SKM-1 treated with dmso at 0.1 percent for 144 hours (cell line): ENCODE data around the gene ALDOB.

Experiments used
- DNase-seq: peaks from one replicate; lab custom pipeline; 2025; ENCODE audit not compliant: unreplicated experiment; lab: John Stamatoyannopoulos, UW

The ALDOB gene

DNA sequence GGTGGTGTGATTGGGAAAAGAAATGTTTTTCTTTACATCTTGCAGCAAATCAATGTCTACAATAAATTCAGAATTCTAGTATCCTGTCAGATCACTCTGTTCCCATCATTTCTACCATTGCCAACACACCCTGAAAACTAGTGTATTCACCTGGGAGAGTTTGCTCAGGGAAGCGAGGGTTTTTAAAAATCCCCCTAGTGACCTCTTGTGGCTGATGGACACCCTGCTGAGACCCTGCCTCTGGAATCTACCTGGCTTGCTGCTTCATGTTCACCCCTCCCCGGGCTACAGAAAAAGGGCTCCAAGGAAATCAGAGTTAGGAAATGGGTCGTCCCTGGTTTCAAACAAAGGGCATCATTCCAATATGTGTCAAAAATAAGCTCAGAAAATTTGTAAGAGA, 21.4 kb upstream of the ALDOB start:
- no peak for DNase-seq

DNA sequence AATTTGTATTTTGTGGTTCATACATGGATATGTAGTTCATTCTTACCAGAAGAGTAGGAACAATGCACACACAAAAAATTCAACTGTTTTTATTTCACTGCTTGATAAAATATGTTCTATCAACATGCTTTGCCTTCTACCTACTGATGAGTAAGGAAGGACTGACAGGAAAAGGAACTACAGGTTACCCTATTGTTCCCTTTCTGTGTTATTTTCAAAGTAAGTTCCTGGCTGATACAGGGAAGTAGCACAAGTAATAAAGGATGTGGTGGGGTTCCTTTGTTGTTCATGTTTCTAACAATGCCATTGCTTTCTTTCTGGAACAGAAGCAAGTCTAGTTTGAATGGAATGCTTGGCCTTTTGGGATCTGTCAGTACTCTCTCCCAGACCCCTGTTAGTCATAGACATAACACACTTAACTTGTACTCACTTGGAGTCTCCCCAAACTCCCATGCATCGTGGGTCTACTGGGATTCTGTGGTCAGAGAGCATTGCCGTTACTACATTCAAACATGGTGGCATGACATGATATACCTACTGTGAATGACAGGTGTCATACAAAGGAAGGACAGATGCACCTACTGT, 20.2 kb upstream of the ALDOB start:
- DNase-seq, result peak; percentile 9

DNA sequence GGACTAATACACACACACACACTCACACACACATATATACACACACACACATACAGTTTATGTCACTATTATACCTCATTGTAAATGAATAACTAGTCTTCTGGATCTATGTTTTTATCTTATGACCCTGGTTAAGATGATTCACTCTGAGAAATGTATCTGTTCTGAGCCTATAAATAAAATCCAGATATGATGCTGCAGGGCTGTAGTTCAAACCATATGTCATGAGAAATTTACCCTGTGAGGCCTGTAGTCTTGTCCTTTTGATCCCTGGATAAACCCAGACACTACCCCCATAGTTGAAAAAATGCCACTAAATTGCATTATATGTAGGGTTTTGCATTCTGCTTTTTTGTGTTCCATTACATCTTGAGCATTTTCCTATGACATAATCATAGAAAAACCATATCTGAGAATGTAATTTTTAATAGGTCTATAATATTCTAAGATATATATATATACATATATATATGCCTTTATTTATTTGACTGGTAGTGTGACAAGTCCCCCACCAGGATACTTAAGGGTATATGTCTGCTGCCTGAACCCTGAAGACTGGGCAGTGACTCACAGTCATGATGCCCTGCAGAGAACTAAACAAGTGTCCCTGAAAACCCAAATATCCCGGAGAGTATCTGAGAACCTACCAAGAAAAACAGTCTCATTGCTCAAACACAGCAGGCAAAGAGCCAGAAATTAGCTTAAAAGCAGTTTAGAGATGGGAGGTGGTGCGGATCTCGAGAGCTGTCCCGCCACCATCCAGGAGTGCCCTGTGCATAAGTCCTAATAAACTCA, 18.4 kb upstream of the ALDOB start:
- no peak for DNase-seq

DNA sequence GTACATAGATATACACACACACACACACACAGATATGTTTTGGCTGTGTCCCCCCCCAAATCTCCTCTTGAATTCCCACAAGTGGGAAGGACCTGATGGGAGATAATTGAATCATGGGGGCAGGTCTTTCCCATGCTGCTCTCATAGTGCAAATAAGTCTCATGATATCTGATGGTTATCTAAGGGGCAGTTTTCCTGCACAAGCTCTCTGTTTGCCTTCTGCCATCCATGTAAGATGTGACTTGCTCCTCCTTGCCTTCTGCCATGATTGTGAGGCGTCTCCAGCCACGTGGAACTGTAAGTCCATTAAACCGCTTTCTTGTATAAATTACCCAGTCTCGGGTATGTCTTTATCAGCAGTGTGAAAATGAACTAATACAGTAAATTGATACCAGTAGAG, 15.9 kb upstream of the ALDOB start:
- no peak for DNase-seq

DNA sequence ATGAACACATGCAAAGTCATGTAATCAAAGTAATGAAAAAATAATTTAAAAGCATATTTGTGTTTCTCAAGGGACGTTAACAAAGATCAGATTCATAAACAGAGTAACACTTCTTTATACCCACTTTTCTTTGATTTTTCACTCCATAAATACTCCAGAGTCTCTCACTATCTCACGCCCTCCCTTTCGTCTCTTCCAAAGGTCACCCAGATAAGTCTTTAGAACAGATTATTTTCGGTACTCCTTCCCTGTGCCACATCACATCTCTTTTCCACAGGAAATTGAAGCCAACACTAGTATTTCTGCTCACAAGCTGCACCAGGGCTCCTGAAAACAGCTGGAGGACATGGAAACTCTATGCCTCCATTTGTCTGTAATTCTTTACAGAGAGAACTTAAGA, 15.4 kb upstream of the ALDOB start:
- DNase-seq, result no peak

DNA sequence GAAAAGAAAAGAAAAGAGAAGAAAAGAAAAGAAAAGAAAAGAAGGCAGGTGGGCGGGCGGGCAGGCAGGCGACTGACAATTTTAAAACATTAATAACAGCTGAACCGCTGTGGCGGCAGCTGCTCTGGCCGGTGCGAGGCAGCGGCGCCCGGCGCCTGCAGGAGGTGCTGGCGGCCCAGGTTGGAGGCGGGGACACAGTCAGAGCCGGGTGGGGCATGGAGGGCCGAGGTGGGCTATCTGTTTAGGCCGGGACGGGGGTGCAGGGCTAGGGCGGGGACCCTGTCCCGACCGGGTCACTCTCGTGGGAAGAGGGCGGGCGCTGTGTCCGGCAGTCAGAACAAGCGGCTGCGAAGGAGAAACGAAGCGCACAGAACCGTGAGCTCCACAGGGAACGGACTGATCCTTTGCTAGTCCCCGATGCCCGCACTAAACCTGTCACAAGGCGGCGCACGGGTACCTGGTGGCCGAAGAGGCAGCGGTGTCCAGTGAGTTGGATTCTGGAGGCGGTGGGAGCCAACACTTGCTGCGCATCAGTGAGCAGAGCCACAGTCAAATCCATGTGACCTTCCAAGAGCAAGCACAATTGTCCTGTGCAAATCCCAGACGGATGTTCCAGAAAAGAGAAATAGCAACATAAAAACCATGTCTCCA, 13.6 kb upstream of the ALDOB start:
- peak; percentile 14 for DNase-seq

DNA sequence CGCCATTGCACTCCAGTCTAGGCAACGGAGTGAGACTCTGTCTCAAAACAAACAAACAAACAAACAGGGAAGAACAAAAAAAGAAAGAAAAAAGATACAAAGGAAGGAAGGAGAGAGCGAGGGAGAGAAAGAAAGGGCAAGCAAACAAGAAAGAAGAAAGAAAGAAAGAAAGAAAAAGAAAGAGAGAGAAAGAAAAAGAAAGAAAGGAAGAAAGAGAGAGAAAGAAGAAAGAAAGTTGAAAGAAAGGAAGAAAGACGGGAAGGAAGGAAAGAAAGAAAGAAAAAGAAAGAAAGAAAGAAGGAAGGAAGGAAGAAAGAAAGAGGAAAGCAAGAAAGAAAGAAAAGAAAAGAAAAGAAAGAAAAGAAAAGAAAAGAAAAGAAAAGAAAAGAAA, 13.1 kb upstream of the ALDOB start:
- DNase-seq, result no peak

DNA sequence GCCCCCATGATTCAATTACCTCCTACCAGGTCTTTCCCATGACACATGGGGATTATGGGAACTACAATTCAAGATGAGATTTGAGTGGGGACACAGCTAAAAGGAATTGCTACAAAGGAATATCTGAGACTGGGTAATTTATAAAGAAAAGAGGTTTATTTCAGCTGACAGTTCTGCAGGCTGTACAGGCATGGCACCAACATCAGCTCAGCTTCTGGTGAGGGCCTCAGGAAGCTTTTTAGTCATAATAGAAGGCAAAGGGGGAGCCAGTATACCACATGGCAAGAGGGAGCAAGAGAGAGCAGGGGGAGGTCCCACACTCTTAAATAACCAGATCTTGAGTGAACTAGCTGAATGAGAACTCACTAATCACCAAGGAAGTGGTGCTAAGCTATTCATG, 11.2 kb upstream of the ALDOB start:
- DNase-seq, result no peak

DNA sequence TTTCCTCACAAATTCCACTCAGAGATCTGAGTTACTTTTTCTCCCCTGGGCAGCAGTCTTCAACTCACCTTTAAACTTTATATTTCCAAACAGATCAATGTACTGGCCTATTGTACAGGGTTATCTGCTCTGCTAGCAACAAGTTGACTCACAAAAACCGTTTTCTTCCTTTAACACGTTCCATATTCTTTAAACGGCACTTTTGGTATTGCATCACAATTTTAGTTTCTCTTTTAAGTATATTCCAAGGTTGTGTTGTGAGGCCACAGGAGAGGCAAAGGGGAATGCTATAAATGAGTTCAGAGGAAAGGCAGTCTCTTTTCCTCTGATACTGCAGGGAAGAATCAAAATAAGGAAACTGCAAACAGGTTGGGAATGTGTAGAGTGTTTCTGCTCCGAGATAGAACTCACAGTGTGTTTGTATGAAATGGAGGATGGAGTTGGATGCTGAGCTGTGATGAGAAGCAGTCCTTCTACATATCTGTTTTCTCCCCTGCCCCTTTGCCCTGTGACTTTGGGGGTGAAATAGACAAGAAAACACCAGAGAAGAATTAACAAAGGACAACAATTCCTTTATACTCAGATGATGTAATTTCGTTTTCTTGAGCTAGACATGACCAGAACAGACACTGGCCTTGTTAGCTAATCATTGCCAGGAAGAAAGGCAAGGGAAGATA, 9.9 kb upstream of the ALDOB start:
- DNase-seq, result peak; percentile 0

DNA sequence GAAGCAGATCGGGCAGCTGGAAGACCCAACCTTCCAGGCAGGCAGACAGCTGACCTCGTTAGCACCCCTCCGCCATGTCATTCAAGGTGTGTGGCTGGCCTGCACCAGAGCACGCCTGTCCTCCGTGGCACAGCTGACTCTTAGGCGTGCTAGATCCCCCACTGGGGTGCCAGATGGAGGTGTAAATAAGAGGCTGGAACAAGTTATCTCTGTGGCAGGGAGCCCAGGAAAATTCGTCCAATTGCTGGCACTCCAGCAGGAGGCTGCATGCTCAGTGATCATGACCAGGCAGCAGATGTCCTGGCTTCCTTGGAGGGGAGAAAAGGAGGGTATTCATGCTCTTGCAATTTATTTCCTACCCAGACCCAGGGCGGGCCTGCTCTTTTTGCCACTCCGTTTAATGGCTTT, 7.8 kb upstream of the ALDOB start:
- DNase-seq, result no peak

DNA sequence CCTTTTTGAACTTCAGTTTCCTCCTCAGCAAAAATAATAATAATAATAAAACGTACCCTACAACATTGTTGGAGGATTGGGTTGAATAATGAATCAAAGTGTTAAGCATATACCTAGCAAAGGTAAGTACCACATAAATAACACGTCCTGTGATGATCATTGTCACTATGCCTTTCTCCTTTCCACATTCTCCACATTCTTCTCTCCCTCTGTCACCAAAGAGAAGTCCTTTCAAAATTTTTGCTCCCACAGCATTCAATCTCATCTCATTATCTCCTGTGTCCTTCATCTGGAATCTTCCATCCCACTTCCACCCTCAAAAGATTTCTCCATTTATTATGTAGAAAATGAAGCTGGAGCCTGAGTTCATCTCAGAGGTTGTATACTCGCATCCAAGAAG, 7.2 kb upstream of the ALDOB start:
- DNase-seq, result no peak

DNA sequence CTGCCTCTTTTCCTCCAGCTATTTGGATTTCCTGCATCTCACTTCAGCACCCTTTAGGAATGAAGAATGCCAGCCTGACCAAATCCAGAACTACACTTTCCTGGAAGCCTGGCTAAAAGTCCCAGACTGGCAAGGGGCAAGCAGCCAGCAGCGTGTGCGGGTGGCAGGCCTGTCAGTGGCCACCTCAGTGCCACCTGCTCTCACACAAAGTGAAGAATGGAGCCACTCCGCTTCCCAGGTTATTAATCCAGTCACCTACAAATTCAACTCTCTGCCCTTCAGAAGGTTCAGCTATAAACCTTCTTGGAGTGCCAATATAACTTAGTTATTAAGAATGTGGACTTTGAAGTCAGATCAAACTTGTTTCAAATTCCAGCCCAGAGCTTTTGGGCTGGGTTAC, 6.7 kb upstream of the ALDOB start:
- DNase-seq, result no peak

DNA sequence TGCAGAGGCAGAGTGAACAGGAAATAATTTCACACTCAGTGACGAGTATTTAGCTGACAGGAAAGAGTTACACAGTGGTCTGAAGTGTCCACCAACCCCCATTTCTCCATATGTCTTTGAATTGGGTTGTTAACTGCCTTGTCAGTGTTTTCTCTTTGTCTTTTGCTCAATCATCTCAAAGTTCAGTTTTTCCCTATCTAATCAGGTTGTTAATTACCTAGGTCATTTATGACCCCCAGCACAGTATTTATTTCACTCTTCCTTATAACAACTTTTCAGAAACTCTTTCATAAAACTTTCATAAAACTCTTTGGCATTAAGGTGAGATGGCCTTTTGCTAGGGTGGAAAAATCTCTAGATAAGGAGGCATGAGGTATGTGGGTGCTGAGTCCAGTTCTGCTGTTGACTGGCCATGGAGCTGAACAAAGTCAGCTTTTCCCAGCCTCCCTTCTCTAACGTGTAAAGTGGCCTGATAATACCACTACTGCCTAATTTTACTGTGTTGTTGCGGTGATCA, 5.2 kb upstream of the ALDOB start:
- DNase-seq, result no peak

DNA sequence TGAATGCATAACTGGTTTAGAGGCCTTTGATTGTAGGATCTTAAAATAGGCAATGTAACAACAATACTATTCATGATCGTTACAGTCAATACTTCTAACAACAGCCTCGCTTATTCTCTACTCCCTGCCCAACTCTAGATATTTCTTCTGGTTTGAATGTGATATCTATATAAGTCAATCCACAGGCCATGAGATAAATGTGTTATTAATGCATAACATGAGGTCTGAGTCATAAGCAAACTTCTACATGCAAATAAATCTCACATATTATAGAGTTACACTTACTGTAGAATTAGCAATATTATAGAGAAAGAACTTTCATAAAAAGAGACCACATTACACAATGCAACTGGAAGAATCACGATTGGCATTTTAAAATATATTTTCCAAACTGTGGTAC, 2.9 kb upstream of the ALDOB start:
- no peak for DNase-seq

DNA sequence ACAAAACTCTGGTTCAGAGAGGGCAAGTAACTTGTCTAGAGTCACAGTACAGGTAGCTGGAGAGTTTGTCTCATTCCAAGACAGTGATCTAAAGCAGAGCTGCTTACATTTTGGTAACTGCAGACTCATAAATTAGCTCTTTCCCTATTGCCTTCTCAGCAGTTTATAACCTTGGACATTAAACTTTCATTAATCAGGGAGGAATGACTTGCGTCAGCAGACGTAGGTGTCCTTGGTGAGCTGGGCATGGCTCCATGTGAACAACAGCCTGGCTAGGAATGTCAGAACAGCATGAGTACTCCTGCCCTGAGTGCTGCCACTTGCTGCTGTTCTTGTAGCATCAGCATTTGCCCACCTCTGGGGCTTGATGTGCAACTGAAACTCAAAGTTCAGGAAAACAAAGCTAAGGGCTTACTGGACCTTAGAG, 2.2 kb upstream of the ALDOB start:
- no peak for DNase-seq

DNA sequence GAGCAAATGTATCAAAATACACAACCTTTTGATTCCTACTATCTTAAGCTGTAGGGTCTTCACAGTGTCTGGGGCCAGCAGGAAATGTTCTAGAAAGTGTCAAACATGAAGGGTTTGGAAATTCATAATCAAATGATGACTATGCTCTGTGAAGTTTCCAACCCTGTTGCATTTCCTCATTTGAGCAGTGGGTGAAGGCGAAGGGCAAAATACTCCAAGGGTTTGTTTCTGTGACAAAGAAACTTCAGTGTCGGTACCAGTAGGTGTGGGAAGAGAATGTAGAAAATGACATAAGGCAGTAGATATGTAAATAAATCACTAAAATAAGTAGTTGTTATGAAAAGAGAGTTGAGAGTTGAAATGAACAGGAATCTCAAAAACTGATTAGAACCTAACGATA, 576 bp downstream of the ALDOB start:
- no peak for DNase-seq

DNA sequence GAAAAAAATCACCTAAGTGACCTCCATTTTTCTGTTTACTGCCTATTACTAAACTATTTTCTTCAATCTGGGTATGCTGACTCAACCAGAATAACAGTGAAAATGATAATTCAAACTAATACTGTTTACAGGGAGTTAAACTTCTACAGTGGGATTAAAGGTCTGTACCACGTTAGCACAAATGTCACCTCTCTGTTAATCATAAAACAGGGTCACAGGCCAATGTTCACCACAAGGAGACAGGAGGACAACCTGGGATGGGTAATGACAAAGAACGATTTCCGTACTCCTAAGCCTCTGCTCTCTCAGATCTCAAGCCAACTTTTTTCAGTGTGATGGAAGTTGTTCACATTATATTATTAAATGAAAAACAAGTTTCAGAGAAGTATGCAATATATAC, 2.3 kb downstream of the ALDOB start:
- no peak for DNase-seq

DNA sequence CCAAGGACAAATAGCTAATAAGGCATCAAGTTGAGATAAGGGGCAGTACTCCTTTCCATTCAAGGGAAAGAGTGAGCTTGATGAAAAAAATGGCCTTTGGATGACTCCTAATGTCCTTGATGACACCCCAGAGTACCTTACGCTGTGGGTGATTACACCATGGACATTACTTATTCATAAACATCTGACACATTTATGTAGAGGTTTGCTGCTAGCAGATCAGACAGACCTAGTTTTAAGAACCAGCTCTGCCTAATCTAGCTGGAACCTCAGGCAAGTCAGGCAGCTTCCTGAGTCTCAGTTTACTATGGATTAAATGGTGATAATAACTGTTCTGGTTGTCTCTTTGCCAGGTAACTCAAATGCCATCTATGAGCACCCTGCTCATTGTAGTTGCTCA, 2.8 kb downstream of the ALDOB start:
- no peak for DNase-seq

DNA sequence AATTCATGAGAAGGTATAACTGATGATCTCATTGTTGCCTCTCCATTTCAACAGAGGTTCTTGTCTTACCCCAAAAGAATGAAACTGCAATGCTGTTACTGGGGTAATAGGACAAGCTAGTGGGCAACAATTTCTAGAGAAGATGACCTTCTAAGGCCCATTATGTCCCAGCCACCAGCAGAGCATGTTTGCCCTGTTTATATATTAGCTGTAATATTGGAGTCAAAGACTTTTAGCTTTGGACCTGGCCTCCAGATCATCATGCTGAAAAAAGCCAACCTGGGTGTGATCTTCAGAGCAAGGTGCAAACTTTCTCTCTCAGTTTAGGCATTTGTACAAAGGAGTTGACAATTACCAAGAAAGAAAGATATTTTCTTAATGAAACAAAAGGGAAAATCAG, 3.4 kb downstream of the ALDOB start:
- no peak for DNase-seq

DNA sequence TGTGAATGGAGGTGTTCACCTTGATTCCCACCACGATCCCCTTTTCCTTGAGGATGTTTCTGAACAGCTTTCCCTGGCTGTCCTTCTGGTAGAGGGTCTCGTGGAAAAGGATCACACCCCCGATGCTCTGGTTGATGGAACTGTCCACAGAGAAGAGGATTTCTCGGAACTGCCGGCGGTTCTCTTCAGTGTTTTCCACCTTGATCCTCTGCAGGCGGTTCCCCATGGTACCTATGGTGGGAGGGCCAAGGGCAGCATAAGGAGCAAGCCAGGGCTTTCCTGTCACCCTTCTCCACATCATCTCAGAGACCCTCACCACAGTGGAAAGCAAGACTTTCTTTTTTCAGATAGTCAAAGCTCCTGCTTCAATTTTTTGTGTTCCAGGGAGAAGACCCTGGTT, 5.8 kb downstream of the ALDOB start:
- DNase-seq, result no peak

DNA sequence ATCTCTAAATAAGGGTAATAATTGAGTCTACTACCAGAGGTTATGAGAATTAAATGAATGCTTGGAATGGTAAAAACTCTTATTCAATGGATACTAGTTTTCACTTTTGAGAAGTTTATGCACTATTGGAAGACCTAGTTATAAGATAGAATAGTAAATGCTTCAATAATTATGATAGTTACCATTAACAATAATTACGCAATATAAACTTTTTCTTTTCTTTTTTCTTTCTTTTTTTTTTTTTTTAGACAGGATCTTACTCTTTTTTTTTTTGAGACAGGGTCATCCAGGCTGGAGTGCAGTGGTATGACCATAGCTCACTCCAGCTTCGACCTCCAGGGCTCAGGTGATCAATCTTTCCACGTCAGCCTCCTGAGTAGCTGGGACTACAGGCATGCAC, 6.7 kb downstream of the ALDOB start:
- no peak for DNase-seq
